Pulmonary artery endothelial cell (primary cell): ENCODE measurements around the gene SLC25A21. TPM values are rescaled to one million over a fixed set of nuclear protein-coding genes. Genes with fewer than 3 reads are reported as not detected.
"Not testable (repeated sequence)": the region's sequence is repeated elsewhere in the genome, so short reads cannot be mapped to it uniquely, and the experiment has no call there.

Experiments used
- DNase-seq: peaks from one replicate; pipeline ENCODE4 v3.0.0-alpha.2; 2011; ENCODE audit warnings: low read depth, low spot score
- total RNA-seq: library from RNA; depleted of rRNA; stranded (reverse); fragments of >200 nt; gene quantifications from 2 replicates; pipeline ENCODE4 v1.2.3, GENCODE V29; 2014

The SLC25A21 gene
- total RNA-seq, 1 donor from 2014 or later, result 2.2 TPM

DNA sequence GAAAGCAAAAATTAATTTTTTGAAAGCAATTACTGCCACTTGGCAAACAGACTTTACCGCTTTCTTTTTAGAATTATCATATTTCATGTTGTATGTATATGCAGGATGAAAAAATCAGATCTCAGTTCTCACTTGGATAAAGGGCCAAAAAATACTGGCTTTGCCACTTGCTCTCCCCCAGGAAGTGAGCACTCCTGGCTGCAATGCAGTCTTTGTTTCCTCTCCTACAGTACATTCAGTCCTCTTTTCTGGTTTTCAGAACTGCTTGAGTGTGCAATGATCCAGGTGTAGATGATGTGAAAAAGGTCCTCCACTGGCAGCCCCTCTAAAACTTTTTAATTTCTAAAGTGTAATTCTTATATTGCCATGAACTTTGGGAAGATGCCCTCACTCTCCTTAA lies 183.4 kb downstream of the SLC25A21 start:
- no peak for DNase-seq

DNA sequence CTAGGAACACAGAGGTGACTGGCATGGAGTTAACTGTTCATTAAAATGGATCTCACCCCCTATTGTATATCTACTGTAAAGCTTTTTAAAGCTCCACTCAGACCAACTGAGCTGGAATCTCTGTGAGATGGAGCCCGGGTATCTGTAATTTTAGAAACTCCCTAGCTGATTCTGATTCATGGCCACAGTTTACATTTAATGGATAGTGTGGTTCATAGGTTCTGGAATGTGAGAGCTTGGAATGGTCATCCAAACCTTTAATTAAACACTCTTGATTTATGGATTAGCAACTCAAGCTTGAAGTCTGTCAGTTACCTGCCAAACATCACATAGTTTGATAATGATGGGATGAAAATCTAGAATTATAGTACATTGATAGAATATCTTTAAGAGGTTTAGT lies 183.8 kb downstream of the SLC25A21 start:
- DNase-seq, result no peak

DNA sequence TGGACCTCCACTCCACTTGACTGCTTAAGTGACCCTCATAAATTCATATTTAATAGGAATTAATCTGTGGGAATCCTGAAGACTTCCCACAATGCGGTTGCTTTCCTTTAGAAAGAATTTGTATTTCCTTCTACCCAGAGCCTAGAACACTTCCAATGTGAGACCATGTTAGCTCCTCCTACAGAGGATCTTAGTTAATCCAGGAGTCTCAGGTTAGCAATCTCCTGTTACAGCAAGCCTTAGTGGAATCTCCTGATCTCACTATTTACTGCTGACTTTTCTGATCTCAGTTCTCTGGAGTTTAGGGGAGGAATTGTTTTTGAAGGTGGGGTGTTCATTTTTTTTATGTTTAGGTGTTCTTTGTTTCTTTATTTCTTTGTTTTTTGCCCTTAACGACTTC lies 186.0 kb downstream of the SLC25A21 start:
- no peak for DNase-seq

DNA sequence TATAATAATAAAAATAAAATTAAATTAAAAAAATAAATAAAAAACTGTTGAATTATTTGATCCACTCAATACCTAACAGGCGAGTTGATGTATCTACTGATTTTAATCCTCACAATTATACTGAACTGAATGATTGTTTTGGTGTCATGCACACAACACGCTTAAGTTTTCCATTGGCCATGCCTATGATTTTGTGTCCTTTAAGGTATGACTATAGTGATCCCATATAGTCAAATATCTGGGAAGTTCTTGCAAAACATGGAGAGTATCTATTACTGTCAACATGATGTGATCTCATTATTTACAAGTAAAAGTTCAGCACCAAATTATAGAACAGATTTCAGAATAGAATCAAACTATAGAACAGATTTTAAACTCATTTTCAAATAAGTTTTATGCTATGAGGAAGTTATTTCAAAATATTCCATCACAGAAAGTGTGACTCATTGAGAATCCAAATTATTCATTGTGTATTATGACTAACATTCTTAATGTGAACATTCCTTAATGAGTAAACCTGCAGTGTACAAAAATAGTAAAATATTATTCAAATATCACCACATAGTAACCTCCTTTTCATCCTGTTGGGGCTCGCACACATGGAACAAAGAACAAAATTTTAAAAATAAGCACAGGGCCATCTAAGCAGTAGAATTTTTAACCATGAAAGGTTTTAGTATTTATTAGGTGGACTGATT lies 190.4 kb downstream of the SLC25A21 start:
- DNase-seq, result no peak

DNA sequence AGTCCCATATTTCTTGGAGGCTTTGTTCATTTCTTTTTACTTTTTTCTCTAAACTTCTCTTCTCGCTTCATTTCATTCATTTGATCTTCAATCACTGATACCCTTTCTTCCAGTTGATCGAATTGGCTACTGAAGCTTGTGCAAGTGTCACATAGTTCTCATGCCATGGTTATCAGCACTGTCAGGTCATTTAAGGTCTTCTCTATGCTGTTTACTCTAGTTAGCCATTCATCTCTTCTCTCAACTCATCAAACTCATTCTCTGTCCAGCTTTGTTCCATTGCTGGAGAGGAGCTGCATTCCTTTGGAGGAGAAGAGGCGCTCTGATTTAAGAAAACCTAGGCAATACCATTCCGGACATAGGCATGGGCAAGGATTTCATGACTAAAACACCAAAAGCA lies 192.0 kb downstream of the SLC25A21 start:
- DNase-seq, result not testable (repeated sequence)

DNA sequence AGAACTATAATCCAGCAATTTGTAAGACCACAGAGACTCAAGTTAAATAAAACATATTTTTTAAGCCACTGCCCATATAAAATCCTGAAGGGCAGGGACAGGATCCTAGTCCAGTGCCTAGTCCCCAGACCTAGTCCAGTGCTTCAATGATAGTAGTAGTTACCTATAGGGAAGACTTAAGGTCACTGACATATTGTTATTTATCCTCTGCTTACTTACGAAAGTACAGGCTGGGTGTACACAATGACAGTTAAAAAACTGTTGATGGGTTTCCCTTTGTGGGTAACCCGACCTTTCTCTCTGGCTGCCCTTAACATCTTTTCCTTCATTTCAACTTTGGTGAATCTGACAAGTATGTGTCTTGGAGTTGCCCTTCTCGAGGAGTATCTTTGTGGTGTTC lies 192.5 kb downstream of the SLC25A21 start:
- no peak for DNase-seq

DNA sequence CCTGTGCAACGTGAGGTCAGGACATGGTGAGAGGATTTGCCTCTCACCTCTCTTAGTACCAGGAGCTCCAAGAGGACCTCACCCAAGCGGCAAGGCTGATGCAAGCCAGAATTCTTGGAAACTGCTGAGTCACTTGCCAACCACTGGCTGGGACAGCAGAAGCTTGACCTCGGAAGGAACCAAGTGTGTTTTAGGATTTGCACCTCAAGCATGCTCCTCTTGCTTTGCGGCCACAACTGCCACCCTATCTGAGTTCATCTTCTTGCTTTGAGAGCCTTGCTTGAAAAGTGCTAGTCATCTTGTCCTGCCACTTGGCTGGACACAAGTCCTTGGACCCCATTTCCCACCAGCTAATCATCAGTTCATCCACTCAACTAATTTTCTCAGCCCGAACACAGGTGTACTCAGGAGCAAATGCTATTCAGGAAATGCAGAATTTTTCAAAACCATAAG lies 195.8 kb downstream of the SLC25A21 start:
- no peak for DNase-seq

DNA sequence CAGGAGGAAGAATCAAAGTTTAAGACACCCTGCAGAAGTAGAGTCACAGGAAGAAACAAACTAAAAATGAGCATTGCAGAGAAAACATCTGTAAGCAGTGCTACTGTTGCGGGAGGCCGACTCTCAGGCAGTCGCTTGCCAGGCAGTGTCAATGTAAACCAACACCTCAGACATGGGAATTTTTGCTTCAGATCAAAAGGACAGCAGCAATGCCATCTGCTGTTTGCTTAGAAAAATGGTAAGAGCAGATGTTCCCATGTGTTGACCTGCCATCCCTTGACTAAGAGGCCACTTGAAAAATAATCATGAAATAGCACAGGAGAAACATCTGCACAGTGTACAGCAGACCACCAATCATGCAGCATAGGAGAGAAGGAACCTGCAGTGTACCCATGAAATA lies 196.6 kb downstream of the SLC25A21 start:
- DNase-seq, result no peak

DNA sequence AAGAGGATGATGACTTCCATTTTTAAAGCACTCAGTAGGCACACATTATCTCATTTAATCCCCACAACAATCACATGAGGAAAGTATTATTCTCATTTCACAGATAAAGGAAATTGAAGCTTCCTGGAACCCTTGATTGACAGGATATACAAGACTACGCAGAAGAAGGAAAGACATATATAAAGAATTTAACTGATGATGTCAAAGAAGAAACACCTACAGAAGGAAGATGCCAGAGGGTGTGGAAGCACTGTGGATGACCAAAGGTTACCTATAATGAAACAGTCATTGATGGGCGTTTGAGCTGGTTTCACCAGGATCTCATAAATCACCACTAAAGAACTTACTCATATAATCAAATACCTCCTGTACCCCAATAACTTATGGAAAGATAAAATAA lies 197.4 kb downstream of the SLC25A21 start:
- DNase-seq, result no peak

DNA sequence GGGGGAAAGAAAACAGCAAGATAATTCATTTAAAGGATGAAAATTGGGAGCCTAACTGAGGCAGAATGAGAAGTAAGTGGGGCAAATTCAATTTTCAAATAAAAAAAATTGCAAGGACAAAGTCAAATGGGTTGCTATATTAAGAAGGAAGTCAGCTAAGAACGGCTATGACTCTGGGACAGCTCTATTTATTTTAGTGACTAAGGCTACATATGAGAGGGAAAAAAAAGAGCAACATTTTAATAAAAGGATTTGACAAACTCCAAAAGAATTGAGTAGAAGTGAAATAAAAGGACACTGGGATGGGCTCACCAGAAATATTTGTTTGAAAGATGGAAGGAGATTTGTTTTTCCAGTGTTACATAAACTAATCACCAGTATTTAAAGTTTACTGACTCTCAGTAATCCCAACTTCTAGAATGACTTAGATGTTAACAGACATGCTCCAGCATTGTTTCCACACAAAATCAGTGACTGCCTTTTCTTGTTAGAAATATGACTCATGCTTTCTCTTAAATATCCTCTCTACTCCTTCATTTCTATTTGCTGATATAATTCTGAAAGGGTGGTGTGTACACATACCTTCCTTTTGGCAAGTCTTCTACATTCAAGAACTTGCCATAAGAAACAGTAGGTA lies 198.5 kb downstream of the SLC25A21 start:
- no peak for DNase-seq

DNA sequence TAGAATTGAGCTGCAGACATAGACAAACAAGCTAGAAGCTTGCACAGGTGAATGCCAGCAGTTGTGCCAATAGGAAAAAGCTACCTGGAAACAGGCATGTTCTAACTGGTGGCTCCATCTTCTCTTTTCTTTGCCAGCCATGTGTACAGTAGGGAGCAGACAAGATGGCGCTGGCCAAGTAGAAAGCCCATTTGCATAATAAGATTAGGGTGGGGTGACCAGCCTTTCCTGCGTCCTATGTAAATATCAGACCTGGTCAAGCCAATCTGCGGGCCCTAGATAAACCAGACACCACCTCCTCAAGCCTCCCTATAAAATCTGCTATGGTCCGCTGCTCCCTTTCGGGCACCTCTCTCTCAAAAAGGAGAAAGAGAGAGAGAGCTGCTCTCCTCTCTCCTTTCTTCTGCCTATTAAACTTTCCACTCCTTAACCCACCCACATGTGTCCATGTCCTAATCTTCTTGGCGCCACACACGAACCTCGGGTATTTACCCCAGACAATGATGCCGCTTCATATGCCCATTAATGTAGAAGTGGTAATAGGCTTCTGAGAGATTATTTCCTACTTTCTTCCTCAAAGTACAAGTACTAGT lies 201.0 kb downstream of the SLC25A21 start:
- DNase-seq, result no peak

DNA sequence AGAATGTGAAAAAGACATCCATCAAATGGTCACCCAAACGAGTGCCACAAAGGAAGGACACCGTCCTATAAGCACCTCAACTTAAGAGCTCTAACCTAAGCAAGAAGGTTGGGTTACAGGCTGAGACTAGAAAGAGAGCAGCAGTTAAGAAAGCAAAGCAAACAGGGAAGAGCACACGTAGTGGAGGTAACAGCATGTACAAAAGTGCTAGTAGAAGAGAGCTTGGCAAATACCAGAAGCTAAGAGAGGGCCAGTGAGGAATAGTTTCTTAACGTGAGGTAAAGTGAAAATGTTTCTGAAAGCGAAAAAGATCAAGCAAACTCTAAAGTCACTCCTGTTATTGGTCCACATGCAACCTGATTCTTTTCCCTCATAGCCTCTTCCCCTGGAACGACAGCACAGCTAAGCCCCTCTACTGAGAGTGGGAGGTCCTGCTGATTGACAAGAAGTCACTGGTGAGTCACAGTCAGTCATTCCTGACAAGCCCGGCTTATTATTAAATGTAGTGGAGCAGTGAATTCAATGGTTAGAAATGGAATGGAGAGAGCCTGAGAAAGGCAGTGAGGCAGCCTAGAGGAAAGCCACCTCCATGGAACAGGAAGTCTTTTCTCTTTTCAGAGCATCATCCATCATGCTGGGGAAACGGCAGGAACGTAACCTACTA lies 204.4 kb downstream of the SLC25A21 start:
- DNase-seq, result no peak

DNA sequence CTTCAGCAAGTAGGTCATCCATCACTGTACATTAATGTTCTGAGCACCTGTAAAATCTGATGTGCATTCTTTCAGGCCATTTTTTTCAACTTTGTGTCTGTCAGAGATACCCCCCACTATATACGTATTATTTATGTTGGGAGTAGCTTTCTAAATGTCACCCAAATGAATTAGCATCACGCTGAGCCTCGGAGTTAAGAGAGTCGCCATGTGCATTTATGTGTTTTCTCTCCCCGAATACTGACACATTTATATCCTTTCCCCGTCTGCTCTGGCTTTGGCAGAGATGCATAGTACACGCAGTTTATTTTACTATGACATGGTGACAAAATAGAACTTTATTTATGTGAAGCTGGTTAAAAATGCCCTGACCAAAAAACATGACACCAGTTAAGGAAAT lies 216.4 kb downstream of the SLC25A21 start:
- no peak for DNase-seq

DNA sequence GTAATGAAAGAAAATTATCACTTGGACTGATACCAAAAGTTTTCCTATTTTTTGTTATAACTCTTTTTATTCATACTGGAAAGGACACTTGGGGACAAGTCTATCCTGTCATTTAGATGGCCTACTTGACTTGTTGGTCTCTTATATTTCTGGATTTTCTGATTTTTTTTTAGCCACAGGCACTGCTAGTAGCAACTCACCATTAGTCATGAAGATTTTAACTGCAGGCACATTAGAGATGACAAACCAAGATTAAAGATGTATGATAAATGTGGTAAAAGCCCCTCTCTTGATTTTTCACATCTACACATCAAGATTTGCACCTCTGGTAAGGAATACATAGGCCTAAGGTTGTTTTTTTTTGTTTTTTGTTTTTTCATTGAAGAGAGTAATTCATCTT lies 217.0 kb downstream of the SLC25A21 start:
- DNase-seq, result no peak

DNA sequence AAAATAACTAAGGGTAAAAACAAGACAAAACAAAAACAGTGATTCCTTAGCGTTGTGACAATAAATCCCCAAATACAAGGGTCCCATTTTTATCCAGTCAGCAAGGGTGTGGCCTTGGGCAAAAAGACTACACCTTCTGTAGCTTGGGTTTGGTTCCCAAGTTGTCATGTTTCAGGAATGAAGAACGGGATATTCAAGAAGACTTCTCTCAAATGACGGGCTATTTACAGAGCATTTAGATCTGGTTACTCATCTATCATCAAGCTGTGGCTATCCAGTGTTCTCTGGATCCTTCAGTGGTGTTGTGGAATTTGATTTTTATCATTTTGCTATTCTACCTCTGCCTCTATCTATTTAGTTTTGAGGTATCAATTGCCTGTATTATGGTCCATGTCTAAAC lies 219.7 kb downstream of the SLC25A21 start:
- no peak for DNase-seq

DNA sequence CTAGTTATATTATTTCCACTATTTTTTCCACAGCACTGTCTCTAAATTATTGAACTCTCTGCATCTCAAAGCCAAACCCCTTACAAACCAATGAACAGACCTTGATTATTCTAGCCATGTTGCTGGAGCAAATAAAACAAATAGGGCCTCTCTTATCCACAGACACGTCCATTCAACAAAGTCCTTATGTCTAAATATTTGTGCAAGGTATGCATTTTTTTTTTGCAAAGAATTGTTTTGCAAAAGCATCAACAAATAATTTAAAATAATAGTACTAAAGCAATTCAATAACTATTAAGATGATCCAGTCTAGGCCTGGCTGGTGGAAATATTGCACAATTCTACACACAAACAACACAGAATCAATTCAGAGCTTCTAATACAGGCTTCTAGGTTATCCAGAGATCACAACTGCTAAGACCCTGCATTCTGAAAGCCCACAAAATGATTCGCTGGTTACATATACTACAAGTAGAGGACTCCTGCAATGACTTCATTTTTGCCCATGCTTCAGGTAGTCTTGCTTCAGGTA lies 221.0 kb downstream of the SLC25A21 start:
- no peak for DNase-seq

DNA sequence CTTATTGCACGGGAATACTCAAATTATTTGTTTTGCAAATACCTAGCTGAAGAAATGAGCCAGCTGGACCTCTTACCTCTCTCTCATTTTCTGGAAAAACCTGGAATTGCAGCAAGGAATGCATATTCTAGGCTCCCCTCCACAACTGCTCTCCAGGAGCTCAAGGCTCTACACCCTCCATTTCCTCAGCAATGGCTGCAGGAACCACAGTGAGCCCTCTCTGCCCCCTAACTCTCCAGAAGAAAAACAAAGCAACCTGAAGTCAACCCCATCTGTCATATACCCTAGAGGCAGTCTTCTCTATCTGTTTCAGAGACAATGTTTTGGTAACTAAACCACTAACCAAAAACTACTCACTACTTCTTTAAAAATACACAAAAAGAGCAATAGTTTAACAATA lies 221.6 kb downstream of the SLC25A21 start:
- no peak for DNase-seq

DNA sequence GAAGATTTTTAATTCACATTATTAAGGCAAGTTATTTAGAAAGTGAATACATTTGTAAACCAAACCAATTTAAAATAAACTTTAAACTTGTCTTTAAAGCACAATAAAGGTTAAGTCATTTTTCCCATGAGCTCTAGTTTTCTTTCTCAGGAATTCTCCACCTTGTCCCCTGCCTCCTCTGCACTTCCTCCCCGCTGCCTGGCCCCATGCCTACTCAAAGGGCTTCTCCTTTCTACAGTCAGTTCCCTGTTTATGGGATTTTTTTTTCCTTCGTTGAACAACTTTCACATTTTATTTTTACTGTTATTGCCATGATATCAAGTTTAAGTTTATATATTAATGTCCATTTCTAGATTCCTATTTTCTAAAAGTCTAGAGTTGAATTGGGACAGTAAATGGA lies 223.0 kb downstream of the SLC25A21 start:
- no peak for DNase-seq

DNA sequence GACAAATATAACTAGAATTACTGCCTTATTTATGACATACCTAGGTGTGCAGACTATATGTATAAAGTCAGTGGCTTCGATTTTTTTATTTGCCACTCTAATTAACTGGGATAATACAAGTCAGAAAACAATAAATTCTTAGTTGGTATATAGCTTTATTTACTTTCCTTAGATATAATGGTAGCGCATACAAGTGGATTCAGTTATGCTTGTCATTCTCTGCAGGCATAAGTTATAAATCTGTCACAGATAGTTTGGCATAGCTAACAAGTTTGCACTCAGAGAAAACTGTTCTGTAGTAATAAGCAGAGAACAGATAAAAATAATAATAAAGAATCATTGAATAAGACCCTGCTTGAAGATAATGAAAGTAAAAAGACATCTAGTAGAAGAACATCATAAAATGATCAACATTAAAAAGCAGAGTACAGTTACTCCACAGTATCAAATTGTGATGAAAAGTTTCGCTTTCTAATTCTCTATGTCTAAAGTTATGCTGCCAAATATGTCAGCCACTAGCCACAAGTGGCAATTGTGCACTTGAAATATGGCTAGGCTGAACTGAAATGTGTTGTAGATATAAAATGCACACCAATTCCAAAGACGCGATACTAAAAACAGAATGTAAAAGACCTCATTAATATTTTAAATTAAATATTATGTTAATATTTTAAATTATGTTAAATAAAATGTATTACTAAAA lies 224.1 kb downstream of the SLC25A21 start:
- DNase-seq, result no peak

DNA sequence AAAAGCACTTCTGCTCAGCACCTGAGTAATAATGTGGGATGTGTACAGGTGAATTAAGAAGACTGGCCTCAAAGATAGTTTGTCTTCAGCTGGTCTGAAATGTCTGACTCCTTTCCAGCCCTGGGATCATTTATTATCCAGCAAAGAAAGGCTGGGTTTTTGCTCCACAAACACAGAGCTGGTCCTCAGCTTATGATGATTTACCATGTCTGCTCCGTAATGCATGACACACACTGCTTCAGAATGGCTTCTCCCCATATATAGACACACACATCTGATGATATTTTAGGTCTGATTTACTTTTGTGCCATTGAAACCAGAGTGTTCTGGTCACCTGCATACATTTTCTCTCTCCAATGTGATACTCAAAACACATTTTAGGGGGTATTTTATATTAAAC lies 225.0 kb downstream of the SLC25A21 start:
- no peak for DNase-seq

DNA sequence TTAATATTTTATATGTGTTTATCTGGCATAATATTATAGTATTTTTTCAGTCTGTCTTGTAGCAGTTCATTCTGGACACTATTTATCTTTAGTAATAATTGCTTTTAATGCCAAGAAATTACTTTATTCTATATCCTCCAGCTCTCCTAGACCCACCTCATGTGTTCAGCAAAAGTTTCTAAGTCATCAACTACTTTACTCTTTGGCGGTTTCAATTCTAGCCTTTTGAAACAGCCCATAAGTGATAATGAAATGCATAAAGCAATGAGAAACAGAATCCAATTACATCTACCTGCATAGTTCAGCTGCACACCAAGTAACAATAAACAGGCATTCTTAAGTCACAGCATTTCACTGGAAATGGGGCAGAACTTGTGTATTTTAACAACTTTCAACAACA lies 225.5 kb downstream of the SLC25A21 start:
- no peak for DNase-seq
